ENCODE results near the gene MKRN1.
"Not testable (repeated sequence)": the region's sequence is repeated elsewhere in the genome, so short reads cannot be mapped to it uniquely, and the experiment has no call there.

The MKRN1 gene

DNA sequence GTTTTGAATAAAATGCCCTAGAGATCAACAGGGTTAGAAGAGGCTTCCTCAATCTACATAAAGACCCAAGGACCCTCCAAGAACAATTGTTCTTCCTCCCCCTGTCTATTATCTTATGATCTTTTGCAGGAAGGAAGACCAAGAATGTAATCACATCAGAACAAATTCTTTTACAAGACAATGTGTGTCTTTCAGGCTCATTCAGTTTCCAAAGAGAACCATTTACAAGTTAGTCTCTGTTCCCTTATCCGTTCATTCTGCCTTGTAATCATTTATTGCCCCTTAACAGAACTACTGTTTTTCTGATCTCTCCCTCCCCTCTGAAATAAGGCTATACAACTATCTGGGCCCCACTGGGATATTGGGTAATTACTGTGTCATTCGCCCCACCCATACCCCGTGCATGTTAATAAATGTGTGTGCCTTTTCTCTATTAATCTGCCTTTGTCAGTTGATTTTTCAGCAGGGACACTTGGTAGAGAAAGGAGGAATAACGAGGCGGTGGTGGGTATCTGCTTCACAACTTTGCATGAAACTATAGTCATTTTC lies 5.7 kb upstream of the MKRN1 start:
- no peak for DNase-seq

DNA sequence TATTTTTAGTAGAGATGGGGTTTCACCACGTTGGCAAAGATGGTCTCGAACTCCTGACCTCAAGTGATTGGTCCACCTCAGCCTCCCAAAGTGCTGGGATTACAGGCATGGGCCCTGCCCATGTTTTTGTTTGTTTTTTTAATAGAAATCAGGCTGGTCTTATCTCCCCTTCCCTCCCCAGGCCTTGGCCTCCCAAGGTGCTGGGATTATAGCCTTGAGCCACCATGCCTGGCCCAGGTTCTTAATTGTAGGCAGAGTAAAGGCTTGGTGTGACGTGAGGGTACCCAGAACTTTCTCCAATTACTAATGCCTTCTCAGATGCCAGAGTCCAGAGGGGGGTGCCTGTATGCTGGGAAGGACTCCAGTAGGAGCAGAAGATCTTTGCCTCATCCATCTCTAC lies 5.2 kb upstream of the MKRN1 start:
- no peak for DNase-seq

DNA sequence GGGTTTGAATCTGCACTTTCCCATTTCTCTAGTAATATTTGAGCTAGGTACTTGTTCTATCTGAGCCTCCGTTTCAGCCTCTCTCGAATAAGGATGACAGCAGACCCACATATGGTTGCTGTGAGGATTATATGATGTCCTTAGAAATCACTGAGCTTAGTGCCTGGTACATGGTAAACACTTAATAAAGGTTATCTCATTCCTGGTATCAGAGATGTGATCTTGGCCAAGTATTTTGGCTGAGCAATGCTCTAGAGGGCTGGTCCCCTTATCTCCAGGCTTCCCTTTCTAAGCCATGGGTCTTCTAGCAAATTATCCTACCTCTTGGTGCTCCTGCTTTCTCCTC lies 407 bp upstream of the MKRN1 start:
- no peak for DNase-seq

DNA sequence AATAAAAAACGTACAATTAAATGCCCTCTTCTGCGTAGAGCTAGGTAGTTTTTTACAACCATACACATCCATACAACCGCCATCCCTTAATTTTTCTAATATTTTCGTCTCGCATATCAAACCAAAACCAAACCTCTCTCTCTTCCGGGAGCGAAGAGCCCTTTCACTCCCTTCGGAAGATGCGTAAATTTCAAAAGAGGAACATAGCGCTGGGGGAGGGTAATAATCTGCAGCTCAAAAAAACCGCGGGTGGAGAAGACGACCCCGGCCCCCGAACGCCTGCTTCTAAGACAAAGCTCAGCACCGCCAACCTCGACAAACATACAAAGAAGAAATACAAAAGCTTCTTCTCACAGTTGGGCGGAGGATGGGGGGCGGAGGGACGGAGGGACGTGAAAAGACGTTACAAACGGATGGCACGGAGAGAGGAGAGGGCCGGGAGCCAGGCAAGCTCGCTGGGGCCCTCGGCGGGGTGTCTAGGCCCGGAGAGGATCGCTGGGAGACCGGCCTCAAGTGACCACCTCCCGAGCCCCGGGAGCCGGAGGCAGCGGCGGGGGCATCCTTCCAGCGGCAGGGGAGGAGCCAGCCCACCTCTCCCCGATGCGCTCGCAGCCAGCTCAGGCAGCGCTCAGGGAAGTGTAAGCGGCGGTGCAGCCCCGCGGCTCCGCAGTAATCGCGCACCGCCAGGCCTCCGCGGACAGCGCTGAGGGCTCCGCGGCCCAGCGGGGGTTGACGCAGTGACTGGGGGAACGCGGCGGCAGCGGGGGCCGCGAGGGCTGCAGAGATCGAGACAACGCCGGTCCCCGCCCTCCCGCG lies 851 bp downstream of the MKRN1 start:
- peak in 12 of 14 donors; percentile 4 to 58 (median 40) for DNase-seq

DNA sequence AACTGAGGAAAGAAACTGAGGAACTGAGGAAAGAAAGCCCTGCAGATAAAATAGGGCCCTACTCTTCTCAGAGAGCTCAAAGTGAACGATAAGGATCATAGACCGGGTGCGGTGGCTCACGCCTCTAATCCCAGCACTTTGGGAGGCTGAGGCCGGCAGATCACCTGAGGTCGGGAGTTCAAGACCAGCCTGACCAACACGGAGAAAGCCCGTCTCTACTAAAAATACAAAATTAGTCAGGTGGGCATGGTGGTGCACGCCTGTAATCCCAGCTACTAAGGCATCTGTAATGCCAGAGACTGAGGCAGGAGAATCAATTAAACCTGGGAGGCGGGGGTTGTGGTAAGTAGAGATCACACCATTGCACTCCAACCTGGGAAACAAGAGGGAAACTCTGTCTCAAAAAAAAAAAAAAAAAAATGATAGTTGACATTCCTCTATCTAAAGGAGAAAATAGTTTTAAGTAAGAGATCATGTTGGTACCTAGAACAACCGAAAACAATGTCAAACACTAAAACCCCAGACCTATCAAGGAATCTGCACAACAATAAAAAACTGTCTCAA lies 2.5 kb downstream of the MKRN1 start:
- DNase-seq = no peak

DNA sequence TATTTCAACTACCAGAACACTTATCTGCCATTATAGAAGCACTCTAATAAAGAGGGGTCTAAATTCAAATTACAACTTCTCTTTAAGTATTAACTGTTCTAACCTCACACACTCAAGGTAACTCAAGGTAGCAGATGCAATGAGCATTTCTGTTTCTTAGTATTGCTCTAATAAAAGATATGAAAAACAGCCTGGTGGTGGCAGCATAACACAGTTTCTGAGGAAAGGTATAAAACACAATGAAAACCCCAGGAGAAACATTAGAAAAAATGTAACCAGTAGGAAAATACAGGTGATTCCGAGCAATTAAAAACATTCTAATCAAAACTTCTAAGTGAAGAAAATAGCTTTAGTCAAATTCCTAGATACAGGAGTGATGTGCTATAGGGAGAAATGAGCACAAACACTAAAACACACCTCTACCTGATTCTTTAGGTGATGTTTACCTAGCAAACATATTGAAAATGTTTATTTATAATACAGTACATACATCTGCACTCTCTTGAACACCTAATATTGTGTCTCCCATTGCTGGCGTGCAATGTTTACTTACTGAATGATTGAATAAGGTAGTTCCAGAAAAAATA lies 3.5 kb downstream of the MKRN1 start:
- peak in 1 of 14 donors; percentile 26 for DNase-seq

DNA sequence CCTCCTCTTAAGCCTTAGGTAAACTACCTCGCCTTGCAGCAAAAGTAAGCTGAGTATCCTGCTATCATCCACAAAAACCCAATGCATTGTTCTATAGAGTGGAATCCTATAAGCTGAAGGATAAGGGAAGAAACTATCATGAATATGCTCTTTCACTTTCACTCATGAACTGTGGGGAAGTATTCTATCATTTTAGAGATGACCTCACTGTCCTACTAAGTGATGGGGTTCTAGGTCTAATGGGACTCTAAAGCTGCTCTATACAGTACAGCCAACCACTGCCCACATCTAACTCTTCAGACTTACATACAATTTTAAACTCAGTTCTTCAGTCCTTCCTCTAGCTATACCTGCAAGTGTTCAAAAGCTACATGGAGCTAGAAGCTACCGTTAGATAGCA lies 16.2 kb downstream of the MKRN1 start:
- DNase-seq = no peak

DNA sequence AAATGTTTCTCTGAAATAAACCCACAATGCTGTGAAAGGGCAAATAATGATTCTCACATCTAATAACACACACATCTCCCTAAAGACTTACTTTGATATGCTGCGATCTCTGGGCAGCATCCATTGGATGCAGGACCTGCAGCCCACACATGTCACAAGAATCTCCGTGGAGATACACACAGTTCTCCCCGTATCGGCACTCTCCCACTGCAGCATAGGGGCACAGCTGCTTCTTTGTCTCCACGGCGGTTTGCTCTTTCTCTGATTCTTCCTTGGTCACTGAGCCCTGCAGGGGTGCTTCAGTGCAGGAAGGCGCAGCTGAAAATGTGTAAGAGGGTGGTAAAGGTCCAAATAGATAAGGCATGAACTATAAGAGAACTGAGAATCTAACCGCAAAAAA lies 20.4 kb downstream of the MKRN1 start:
- DNase-seq = no peak

DNA sequence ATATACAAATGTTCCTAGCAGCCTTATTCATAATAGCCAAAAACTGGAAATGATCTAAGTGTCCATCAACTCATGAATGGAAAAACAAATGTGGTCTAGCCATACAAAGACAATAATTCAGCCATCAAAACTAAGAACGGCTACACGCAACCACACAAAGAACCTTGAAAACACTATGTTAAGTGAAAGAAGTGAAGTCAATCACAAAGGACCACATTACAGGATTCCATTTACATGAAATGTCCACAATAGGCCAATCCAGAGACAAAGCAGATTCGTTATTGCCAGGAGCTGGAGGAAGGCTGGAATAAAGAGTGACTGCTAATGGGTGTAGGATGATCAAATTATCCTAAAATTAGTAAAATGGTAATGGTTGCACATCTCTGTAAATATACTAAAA lies 21.1 kb downstream of the MKRN1 start:
- DNase-seq = no peak

DNA sequence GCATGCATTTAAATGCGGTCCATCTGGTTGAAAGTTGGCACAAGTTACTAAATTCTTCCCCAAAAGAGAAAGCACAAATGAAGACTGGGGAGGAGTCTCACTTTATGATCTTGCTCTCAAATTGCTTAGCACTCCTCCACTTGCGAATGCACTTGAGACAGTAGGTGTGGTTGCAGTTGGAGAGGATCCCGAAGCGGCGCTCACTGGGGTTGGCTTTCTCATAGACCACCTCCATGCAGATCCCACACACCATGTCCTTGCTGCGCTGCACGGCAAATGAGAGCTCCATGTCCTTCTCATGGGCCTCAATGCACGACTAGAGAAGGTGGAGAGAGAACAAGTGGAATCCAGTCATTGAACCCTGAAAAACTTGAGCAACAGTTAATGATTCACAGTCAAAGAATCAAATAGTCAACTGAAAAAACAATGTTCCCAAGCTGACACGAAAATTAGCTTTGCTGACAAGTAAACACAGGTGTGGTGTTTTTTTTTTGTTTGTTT lies 22.7 kb downstream of the MKRN1 start:
- no peak for DNase-seq

DNA sequence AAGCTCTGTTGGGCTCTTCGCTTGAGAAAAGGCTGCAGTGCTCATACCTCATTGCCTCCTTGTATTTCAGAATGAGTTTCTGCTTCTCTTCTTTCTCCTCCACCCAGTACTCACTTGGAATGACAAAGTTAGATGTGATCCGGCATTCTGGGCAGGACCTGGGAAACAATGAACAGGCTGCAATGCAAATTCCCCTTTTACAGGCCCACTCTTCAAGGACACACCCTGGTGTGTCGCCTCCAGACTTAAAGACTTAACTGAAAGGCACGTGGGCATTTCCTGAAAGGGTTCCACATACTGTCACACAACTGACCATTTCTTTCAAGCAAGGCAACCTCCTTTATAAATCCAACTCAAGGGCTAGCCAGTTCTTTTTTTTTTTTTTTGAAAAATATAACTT lies 23.6 kb downstream of the MKRN1 start:
- no peak for DNase-seq

DNA sequence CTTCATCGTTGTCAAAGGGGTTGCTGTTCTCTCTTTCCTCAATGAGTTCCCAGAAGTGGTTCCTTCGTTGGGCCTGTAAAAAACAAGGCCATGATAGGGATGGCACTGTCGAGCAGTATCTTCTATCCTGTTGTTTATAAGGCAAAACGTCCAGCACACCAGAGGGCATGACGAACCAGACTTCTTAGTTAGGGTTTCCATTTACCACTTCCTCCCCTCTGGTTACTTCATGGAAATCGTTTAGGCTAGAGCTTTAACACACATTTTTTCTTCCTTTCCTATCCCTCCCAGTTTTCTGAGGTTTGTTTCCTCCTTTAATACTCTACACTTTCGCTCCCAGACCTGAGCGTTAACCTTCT lies 24.7 kb downstream of the MKRN1 start:
- DNase-seq = no peak

DNA sequence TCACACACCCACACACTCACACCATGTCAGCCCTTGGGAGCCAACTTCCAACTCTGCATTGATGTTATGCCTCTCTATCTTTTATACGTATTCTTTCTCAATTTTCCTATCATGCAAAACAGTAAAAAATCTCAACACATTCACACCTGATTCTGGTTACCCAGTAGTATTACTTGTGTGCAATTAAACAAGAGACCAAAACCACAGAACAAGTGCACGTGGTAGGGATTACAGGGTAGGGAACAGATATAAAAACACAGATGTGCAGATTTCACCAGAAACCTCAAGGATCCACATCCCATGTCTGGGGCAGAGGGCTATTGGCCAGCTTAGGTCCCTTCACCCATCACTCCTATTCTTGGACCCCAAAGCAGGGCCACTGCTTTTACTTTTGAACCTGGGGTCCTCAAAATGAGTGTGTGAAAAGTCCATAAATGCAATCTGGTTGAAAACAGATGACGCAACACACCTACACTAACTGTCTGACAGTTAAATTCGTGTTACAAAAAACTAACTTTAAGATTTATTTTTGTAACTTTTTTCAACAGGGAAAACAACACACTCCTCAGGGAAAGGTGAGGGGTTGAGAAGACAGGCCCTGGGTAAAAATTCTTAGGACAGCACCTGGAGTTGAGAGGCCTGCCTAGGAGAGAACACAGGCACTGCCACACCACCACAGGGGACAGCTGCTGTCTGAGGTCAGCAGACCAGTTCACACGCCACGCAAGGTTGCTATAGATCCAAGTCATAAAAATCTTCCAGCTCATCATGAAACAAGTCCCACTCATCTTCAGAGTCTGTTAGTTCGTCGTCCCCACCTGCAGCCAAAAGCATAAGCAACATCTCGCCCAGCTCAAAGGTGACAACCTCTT lies 25.3 kb downstream of the MKRN1 start:
- not testable (repeated sequence) for DNase-seq

DNA sequence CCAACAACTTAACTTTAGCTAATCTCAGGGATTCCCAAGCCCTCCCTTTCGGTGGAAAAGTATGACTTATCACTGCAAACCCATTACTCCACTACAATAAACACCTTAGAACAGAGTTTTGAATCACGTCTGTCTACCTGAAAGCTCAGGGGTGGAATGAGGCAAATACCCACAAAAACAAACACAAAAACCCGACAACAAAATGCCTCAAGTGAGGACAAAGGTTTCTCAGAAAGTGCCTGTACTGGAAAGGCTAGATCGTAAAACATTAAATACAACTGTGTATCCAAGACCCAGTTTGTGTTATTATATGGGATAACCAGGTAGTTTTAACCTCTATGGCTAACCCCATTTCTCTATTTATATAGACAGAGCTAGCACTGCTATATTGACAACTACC lies 26.0 kb downstream of the MKRN1 start:
- no peak for DNase-seq

DNA sequence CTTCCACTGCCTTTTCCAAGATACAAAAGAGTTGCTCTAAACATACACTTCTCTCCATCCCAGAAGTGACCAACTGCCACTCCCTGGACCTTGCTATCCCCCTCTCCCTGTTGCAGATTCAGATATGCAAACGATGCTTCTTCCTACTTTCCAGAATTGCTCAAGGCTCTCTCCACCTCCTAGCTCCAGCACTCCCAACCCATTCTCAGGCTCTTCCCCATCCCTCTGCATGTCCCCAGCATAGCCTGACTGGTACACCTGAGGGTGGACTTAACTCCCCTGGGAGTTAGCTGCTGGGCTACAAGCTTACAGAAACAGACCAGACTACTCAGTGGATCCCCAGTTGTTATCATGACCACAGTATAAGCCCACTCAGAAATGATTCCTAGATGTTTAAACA lies 27.6 kb downstream of the MKRN1 start:
- DNase-seq = no peak

DNA sequence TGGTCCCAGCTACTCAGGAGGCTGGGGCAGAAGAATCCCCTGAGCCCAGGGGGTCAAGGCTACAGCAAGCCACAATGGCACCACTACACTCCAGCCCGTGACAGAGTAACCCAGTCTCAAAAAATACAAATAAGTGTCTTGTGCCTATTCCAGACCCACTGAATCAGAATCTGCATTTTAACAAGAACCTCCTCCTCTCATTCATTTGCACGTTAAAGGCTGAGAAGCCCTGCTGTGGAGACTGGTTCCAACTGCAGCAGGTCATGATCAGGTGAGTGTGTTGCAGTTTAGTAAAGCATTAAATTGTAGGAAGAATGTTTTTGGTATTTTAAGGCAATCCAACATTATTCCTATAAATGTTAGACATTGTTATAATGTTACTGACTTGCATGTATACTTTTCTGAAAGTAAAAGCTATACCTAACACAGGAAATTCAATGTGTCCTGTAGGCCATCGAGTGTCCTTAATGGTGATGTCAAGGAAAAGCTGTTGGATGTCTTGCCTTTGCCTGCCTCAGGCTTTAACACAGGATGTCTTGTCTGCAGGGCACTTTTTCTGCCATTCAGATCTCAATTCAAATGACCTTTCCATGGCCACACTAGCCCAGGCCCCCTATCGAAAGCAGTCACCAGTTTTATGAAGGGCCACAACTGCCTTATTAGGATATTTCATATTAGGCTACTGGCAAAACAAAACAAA lies 30.4 kb downstream of the MKRN1 start:
- no peak for DNase-seq

DNA sequence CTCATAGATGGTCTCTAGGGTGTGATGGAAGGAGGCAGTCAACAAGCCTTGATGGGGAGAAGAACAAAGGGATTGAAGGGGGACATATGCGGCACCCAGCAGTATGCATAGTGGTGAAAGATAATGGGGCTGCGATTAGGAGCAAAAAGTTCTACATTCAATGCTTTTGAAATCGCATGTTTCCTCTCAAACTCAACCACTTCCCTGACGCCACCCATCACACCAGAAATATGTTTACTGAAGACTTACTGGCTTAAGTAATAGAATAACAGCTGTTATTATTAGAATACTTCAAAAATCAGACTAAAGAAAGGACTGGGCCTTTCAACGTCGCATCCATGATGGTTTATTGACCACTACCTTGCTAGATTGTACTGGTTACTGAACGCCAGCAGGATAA lies 31.5 kb downstream of the MKRN1 start:
- DNase-seq = no peak

DNA sequence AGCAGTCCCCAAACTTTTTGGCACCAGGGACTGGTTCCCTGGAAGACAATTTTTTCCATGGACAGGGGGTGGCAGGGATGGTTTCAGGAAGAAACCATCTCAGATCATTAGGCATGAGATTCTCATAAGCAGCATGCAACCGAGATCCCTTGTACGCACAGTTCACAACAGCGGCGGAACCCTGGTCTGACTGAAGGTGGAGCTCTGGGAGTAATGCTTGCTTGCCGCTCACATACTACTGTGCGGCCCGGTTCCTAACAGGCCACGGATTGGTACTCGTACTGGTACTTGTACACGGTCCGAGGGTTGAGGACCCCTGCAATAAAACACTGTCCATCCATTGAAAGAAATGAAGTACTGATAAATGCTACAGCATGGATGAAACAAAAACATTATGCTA lies 32.8 kb downstream of the MKRN1 start:
- no peak for DNase-seq

DNA sequence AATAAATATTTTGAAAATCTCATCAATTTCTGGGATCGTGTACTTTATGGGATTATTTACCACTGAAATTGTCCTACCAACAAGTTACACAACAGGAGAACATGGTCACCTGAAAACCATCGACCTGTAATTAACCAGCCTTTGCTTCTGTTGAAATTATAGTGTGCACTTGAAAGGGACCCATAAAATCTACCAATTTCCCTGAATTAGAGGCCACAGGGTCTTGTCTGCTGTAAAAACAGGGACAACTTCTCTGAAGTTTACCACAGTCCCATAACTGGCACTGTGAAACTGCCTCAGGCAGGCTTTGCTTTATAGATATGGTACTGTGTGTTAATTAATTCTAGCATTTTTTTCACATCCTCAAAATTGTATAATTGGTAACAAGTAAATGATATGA lies 37.8 kb downstream of the MKRN1 start:
- DNase-seq = no peak

DNA sequence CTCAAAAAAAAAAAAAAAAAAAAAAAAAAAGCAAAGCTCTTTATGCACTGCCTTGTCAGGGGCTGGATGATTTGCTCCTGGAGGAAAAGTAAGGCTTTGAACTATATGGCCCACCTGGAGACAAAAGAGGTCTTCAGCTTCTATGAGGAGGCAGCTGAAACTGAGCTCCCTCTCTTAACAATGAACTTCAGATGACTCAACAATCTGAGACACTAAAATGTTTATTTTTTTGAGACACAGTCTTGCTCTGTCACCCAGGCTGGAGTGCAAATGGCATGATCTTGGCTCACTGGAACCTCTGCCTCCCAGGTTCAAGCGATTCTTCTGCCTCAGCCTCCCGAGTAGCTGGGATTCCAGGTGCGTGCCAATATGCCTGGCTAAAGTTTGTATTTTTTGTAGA lies 38.7 kb downstream of the MKRN1 start:
- no peak for DNase-seq

DNA sequence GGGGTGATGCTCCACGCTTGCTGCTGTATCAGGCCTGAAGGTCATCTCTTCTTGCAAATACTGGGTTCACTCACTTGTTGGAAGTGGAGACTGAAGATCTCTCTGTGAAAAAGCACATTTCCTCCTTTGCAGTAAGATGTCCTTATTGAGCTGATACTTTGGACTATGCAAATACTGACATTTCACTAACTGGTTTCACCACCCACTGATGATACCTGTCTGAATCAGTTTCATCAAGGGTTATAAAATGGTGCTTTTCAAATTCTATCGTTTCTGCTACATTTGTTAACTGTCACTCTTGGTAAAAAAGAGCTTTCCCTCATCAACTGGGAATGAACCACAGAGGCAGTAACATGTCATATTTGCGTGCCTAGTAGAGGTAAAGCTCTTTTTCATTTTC lies 39.9 kb downstream of the MKRN1 start:
- DNase-seq = no peak

DNA sequence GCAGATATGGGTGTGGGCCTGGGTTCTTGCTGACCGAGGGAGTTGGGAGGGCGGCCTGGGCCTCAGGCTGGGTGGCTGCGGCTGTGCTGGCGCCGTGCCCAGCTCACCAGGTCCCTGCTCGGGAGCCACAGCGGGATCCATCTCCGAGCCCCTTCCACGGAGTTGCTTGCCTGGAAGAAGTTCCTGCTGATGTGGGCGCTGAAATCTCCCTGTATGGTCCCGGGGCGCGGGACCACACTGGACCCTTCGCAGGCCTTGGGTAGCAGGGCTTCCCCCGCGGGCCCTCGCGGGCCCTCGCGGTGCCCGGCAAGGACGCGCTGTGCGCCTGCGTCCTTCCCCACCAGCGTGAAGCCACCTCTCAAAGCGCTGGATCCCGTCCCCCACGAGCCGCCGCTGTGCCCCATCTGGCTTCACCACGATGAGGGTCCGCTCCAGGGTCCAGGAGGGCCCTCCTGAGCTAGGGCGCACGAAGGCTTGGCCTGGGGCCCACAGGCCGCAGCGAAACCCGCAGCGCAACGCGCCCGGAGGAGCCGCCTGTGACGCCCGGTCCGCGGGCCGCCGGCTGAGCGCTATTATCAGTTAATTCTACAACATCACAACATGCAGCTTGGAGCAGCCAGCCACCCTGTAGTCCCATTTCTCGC lies 43.9 kb downstream of the MKRN1 start:
- no peak for DNase-seq

Measured in C1 segment of cervical spinal cord (tissue), 14 donors.